ENCODE measurements around the gene FAM193B.
"Not testable (repeated sequence)": the region's sequence is repeated elsewhere in the genome, so short reads cannot be mapped to it uniquely, and the experiment has no call there.

The FAM193B gene

GRCh38 chr5:177540438-177540837, 13.9 kb downstream of the FAM193B start:
- peak; percentile 80 for DNase-seq (ENCODE audit: low read depth)
- no peak for TF ChIP-seq CTCF (IDR thresholded peaks at IDR 0.05; ENCODE audit: control insufficient read depth, extremely low read depth, insufficient read depth)
- H3K4me3 ChIP-seq (ENCODE audit: low read depth, low read length): no peak overlapping the region

- no peak for DNase-seq (ENCODE audit: low read depth)
- no peak overlapping the region for H3K4me3 ChIP-seq (ENCODE audit: low read depth, low read length)
- no peak for TF ChIP-seq CTCF (IDR thresholded peaks at IDR 0.05; ENCODE audit: control insufficient read depth, extremely low read depth, insufficient read depth)
Observed at GRCh38 chr5:177539411-177539810, 15.0 kb downstream of the FAM193B start.

- no peak for DNase-seq (ENCODE audit: low read depth)
- H3K4me3 ChIP-seq (ENCODE audit: low read depth, low read length): no peak overlapping the region
- no peak for TF ChIP-seq CTCF (IDR thresholded peaks at IDR 0.05; ENCODE audit: control insufficient read depth, extremely low read depth, insufficient read depth)
Observed at GRCh38 chr5:177538876-177539275, 15.5 kb downstream of the FAM193B start.

- TF ChIP-seq CTCF (IDR thresholded peaks at IDR 0.05; ENCODE audit: control insufficient read depth, extremely low read depth, insufficient read depth): no peak
- DNase-seq (ENCODE audit: low read depth): peak; percentile 94
- H3K4me3 ChIP-seq (ENCODE audit: low read depth, low read length): peak overlapping the region; percentile 14
Observed at GRCh38 chr5:177537389-177538361, 16.7 kb downstream of the FAM193B start.

GRCh38 chr5:177536386-177536785, 18.0 kb downstream of the FAM193B start:
- no peak for TF ChIP-seq CTCF (IDR thresholded peaks at IDR 0.05; ENCODE audit: control insufficient read depth, extremely low read depth, insufficient read depth)
- DNase-seq (ENCODE audit: low read depth): no peak
- H3K4me3 ChIP-seq (ENCODE audit: low read depth, low read length): no peak overlapping the region

GRCh38 chr5:177535125-177535524, 19.2 kb downstream of the FAM193B start:
- DNase-seq (ENCODE audit: low read depth): no peak
- H3K4me3 ChIP-seq (ENCODE audit: low read depth, low read length): no peak overlapping the region
- peak; percentile 37; the same call in 1 of the 2 replicates for TF ChIP-seq CTCF (IDR thresholded peaks at IDR 0.05; ENCODE audit: control insufficient read depth, extremely low read depth, insufficient read depth)

GRCh38 chr5:177534433-177534832, 19.9 kb downstream of the FAM193B start:
- DNase-seq (ENCODE audit: low read depth); H3K4me3 ChIP-seq (ENCODE audit: low read depth, low read length): not testable (repeated sequence)
